LNCaP clone FGC (cell line): ENCODE data around the gene CDA.

Experiments used
- DNase-seq: peaks from one replicate; pipeline ENCODE4 v3.0.0-alpha.2; 2011; ENCODE audit warnings: low read depth
- H3K4me3 ChIP-seq: 2 replicates; pipeline ENCODE4 v1.5.1; 2011; ENCODE audit warnings: mild to moderate bottlenecking, low read depth, low read length, control low read depth
- TF ChIP-seq, protein P1 (sequence below): IDR thresholded peaks from 2 replicates; pipeline ENCODE4 v1.5.1; 2012; ENCODE audit warnings: mild to moderate bottlenecking; ENCODE audit not compliant: control insufficient read depth, insufficient read depth; ENCODE audit errors: extremely low read depth

The CDA gene

DNA sequence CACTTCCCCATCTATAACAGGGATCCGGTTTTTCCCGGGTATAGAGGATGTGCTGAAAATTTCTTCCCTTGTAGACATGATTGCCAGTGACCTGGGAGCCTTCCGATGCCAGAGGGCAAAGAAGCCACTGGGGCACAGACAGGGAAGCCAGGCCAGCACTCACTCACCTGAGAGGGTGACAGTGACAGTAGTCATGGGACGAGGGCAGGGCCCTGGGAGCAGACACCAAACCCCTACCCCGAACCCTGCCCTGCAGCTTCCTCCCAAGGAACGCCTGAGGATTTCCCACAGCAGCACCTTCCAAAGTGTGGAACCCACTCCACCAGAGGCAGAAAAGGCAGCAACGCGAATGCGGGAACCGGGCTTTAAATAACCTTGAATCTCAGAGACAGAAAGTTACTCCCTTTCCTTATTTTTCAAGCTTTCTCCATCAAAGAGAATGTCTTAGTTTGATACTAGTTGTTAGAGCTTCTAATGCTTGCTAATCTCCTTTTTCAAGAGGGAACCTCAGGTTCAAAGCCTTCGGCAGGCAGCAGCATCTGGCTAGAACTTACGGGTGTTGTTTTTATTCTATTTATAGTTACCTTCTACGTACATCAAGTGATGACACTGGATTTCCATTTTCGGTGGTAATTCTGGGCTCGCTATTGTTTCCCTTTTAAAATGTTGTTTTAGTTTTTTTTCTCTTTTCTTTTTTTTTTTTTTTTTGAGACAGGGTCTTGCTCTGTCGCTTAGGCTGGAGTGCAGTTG is 69.4 kb downstream of the CDA start:
- no peak for DNase-seq
- no peak overlapping the region for H3K4me3 ChIP-seq
- TF ChIP-seq, protein P1, sequence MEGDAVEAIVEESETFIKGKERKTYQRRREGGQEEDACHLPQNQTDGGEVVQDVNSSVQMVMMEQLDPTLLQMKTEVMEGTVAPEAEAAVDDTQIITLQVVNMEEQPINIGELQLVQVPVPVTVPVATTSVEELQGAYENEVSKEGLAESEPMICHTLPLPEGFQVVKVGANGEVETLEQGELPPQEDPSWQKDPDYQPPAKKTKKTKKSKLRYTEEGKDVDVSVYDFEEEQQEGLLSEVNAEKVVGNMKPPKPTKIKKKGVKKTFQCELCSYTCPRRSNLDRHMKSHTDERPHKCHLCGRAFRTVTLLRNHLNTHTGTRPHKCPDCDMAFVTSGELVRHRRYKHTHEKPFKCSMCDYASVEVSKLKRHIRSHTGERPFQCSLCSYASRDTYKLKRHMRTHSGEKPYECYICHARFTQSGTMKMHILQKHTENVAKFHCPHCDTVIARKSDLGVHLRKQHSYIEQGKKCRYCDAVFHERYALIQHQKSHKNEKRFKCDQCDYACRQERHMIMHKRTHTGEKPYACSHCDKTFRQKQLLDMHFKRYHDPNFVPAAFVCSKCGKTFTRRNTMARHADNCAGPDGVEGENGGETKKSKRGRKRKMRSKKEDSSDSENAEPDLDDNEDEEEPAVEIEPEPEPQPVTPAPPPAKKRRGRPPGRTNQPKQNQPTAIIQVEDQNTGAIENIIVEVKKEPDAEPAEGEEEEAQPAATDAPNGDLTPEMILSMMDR, result no peak

- H3K4me3 ChIP-seq, result peak overlapping the region; percentile 87
- TF ChIP-seq, protein P1, result no peak
- no peak for DNase-seq
Observed at GRCh38 chr1:20660363-20660762, 71.5 kb downstream of the CDA start.

- DNase-seq, result no peak
- TF ChIP-seq, protein P1, result no peak
- peak overlapping the region; percentile 87 for H3K4me3 ChIP-seq
Observed at GRCh38 chr1:20660847-20661206, 71.9 kb downstream of the CDA start.

DNA sequence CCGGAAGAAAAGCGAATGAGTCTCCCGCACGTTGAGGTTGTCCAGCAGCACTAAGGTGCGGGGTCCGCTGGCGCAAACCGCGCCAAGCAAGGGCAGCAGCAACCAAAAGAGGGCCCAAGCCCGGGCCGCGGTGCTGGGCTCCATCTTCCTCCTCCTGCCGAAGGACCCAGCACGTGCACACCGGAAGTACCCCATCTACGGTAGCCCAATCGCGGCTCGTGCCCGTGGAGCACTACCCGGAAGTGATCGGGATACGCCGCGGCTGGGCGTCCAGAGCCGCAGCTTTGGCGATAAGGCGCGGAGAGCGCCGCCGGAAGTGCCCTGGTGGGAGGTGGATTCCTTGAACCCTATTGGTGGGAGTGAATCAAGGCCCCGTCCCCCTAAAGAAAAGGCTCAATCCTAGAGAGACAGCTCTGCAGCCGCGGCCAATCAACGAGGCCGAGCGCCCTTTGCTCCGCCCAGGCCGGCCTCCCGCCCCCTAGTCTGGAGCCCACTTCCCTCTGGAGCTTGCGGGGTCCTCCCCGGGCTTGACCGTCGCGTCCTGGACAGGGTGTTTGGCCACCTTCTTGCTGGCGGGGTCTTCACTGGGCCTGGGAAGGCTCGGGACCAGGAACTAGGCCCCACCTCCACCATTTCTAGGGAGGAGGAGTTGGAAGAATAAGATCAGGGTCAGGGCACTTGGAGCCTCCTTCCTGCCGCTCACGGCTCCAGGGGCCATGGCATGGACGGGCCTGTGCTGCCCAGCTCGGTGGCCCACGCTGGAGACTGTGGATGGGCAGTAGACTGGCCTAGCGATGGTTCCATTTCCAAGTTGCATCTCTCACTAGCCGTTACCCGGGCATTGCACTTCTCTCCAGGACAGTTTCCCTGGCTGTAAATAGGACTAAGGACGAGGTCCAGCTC is 72.6 kb downstream of the CDA start, which contains the start of gene DDOST:
DDOST (minus strand) TSS at position 163 of the 903 bp plus-strand sequence; CDS start at position 144, 19 bp downstream.
- DNase-seq, result peak; percentile 88
- TF ChIP-seq, protein P1, result no peak
- H3K4me3 ChIP-seq, result peak within 1 kb of the TSS; percentile 87

- peak overlapping the region; percentile 87 for H3K4me3 ChIP-seq
- no peak for DNase-seq
- TF ChIP-seq, protein P1, result no peak
Observed at GRCh38 chr1:20662110-20662475, 73.2 kb downstream of the CDA start.

DNA sequence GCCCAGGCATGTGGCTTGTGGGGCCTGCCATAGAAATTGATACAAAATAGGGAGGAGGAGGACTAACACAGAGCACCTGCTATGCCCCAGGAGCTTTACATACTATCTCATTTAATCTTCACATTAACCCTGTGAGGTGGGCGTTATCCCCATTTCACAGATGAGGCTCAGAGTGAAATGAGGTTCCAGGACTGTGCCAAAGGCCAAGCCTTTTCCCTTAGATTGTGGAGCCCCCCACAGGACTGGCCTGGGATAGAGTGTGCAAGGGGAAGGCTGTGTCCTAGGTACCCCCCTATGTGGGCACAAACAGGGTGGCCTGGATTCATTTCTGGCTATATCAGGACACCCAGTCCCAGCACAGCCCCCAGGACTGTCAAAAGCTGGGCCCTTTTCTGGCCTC is 74.5 kb downstream of the CDA start:
- H3K4me3 ChIP-seq, result no peak overlapping the region
- no peak for DNase-seq
- TF ChIP-seq, protein P1, result no peak
